Activated T-cell treated with anti-CD3 and anti-CD28 coated beads, Interleukin-2, amount 50 U/mL, for 4 hours (primary cell): Measurements from ENCODE around the gene FAF2. TPM values are rescaled to one million over a fixed set of nuclear protein-coding genes. Genes with fewer than 3 reads are reported as not detected.

ENCODE experiments used
- ATAC-seq, 2 donors: fragments of 200-7000 bp; cut with Tn5 transposase; one replicate each; pipeline ENCODE4 v1.10.0; 2021
- DNase-seq: peaks from one replicate; pipeline ENCODE4 v3.0.0-alpha.2; 2020
- H3K27me3 Mint-ChIP-seq: one replicate; pipeline ENCODE4 v1.8.0; 2021; ENCODE audit warnings: low read depth, mixed read lengths
- H3K36me3 Mint-ChIP-seq: one replicate; pipeline ENCODE4 v1.8.0; 2022; ENCODE audit warnings: mixed read lengths; ENCODE audit not compliant: insufficient read depth
- H3K4me1 Mint-ChIP-seq: one replicate; pipeline ENCODE4 v1.8.0; 2021; ENCODE audit warnings: low read depth, mixed read lengths
- H3K4me3 Mint-ChIP-seq: one replicate; pipeline ENCODE4 v1.8.0; 2021; ENCODE audit warnings: mild to moderate bottlenecking, moderate library complexity, mixed read lengths
- H3K9me3 Mint-ChIP-seq: one replicate; pipeline ENCODE4 v1.8.0; 2021; ENCODE audit warnings: mixed read lengths
- total RNA-seq, 3 donors: library from RNA; stranded (reverse); gene quantifications; one replicate each; pipeline ENCODE4 v1.2.1, GENCODE V29; 2021

FAF2 gene
- total RNA-seq, 3 donors from 2014 or later: 43.0 to 50.1 (median 43.2) TPM

GRCh38 chr5:176538989-176539384 is 90.8 kb downstream of the FAF2 start:
- H3K36me3 Mint-ChIP-seq: no peaks in the 10 kb centered on the region
- H3K4me1 Mint-ChIP-seq: peaks cover 60% of the 10 kb centered on the region
- no peaks in the 10 kb centered on the region for H3K9me3 Mint-ChIP-seq
- ATAC-seq: no peak
- H3K27me3 Mint-ChIP-seq: no peaks in the 10 kb centered on the region
- DNase-seq: no peak
- H3K4me3 Mint-ChIP-seq: no peak overlapping the region

GRCh38 chr5:176540476-176540899 is 92.3 kb downstream of the FAF2 start:
- H3K36me3 Mint-ChIP-seq: no peaks in the 10 kb centered on the region
- H3K27me3 Mint-ChIP-seq: no peaks in the 10 kb centered on the region
- ATAC-seq (no peak), DNase-seq (no peak)
- H3K4me1 Mint-ChIP-seq: peaks cover 59% of the 10 kb centered on the region
- no peaks in the 10 kb centered on the region for H3K9me3 Mint-ChIP-seq
- peak overlapping the region; percentile 46 for H3K4me3 Mint-ChIP-seq

- DNase-seq (no peak), ATAC-seq (no peak)
- Mint-ChIP-seq H3K9me3 (no peaks in the 10 kb centered on the region), H3K4me1 (peaks cover 63% of the 10 kb centered on the region), H3K4me3 (peak overlapping the region; percentile 83), H3K36me3 (no peaks in the 10 kb centered on the region), H3K27me3 (no peaks in the 10 kb centered on the region)
These were observed 92.8 kb downstream of the FAF2 start for GRCh38 chr5:176540956-176541337.

GRCh38 chr5:176541338-176542134 is 93.4 kb downstream of the FAF2 start:
- ATAC-seq (no peak), DNase-seq (peak; percentile 61)
- Mint-ChIP-seq H3K4me1 (peaks cover 66% of the 10 kb centered on the region), H3K9me3 (no peaks in the 10 kb centered on the region), H3K36me3 (no peaks in the 10 kb centered on the region), H3K4me3 (peak overlapping the region; percentile 83), H3K27me3 (no peaks in the 10 kb centered on the region)

GRCh38 chr5:176542135-176542595 is 94.0 kb downstream of the FAF2 start:
- Mint-ChIP-seq H3K27me3 (no peaks in the 10 kb centered on the region), H3K9me3 (no peaks in the 10 kb centered on the region), H3K4me1 (peaks cover 66% of the 10 kb centered on the region), H3K36me3 (no peaks in the 10 kb centered on the region), H3K4me3 (peak overlapping the region; percentile 83)
- DNase-seq (peak; percentile 65), ATAC-seq (no peak)

GRCh38 chr5:176542596-176543427 is 94.6 kb downstream of the FAF2 start:
- Mint-ChIP-seq H3K4me1 (peaks cover 72% of the 10 kb centered on the region), H3K4me3 (peak overlapping the region; percentile 83), H3K27me3 (no peaks in the 10 kb centered on the region), H3K9me3 (no peaks in the 10 kb centered on the region), H3K36me3 (no peaks in the 10 kb centered on the region)
- DNase-seq: no peak
- ATAC-seq: peak; percentile 46 to 53

GRCh38 chr5:176543428-176544182 is 95.4 kb downstream of the FAF2 start:
- Mint-ChIP-seq H3K36me3 (no peaks in the 10 kb centered on the region), H3K4me3 (peak overlapping the region; percentile 90), H3K9me3 (no peaks in the 10 kb centered on the region), H3K4me1 (peaks cover 69% of the 10 kb centered on the region), H3K27me3 (no peaks in the 10 kb centered on the region)
- ATAC-seq (peak; percentile 86 to 88), DNase-seq (peak; percentile 58)

GRCh38 chr5:176545388-176545736 is 97.2 kb downstream of the FAF2 start:
- peak overlapping the region; percentile 90 for H3K4me3 Mint-ChIP-seq
- no peak for DNase-seq
- ATAC-seq: no peak
- no peaks in the 10 kb centered on the region for H3K27me3 Mint-ChIP-seq
- no peaks in the 10 kb centered on the region for H3K9me3 Mint-ChIP-seq
- H3K4me1 Mint-ChIP-seq: peaks cover 58% of the 10 kb centered on the region
- H3K36me3 Mint-ChIP-seq: no peaks in the 10 kb centered on the region

GRCh38 chr5:176545737-176546509 is 97.7 kb downstream of the FAF2 start:
- Mint-ChIP-seq H3K27me3 (no peaks in the 10 kb centered on the region), H3K36me3 (no peaks in the 10 kb centered on the region), H3K4me1 (peaks cover 57% of the 10 kb centered on the region), H3K4me3 (no peak overlapping the region), H3K9me3 (no peaks in the 10 kb centered on the region)
- DNase-seq: no peak
- no peak for ATAC-seq

- Mint-ChIP-seq H3K4me3 (no peak overlapping the region), H3K4me1 (peaks cover 50% of the 10 kb centered on the region), H3K27me3 (no peaks in the 10 kb centered on the region), H3K36me3 (no peaks in the 10 kb centered on the region), H3K9me3 (no peaks in the 10 kb centered on the region)
- ATAC-seq (peak in 1 of 2 donors; percentile 23), DNase-seq (no peak)
These were observed 99.6 kb downstream of the FAF2 start for GRCh38 chr5:176547802-176548201.

- Mint-ChIP-seq H3K4me1 (peaks cover 57% of the 10 kb centered on the region), H3K9me3 (no peaks in the 10 kb centered on the region), H3K36me3 (no peaks in the 10 kb centered on the region), H3K4me3 (no peak within 1 kb of the TSS), H3K27me3 (no peaks in the 10 kb centered on the region)
- no peak for ATAC-seq
- no peak for DNase-seq
These were observed 100.8 kb downstream of the FAF2 start, which contains the start of gene CDHR2 for GRCh38 chr5:176548967-176549444. Gene CDHR2 (plus strand): TSS chr5:176549342. CDS start chr5:176565353, 16,011 bp downstream.

- H3K4me1 Mint-ChIP-seq: peaks cover 59% of the 10 kb centered on the region
- no peaks in the 10 kb centered on the region for H3K27me3 Mint-ChIP-seq
- DNase-seq: no peak
- no peaks in the 10 kb centered on the region for H3K9me3 Mint-ChIP-seq
- no peak for ATAC-seq
- no peaks in the 10 kb centered on the region for H3K36me3 Mint-ChIP-seq
- H3K4me3 Mint-ChIP-seq: no peak overlapping the region
These were observed 101.7 kb downstream of the FAF2 start for GRCh38 chr5:176549871-176550270.

- no peaks in the 10 kb centered on the region for H3K9me3 Mint-ChIP-seq
- no peaks in the 10 kb centered on the region for H3K27me3 Mint-ChIP-seq
- DNase-seq (no peak), ATAC-seq (no peak)
- H3K4me3 Mint-ChIP-seq: peak overlapping the region; percentile 31
- H3K36me3 Mint-ChIP-seq: no peaks in the 10 kb centered on the region
- H3K4me1 Mint-ChIP-seq: peaks cover 59% of the 10 kb centered on the region
These were observed 102.2 kb downstream of the FAF2 start for GRCh38 chr5:176550275-176550831.
